Measurements from ENCODE around the gene GLCE.

- TF ChIP-seq CTCF (IDR thresholded peaks at IDR 0.05), result no peak
- no peak for TF ChIP-seq POLR2A (IDR thresholded peaks at IDR 0.05)
These were observed 20.1 kb upstream of the GLCE start for GRCh38 chr15:69140306-69140705.

Data from heart left ventricle (tissue), 13 donors.